GM21576 (cell line): ENCODE results near the gene SOX5.
"Not testable (repeated sequence)": the region's sequence is repeated elsewhere in the genome, so short reads cannot be mapped to it uniquely, and the experiment has no call there.

Source experiments
- ATAC-seq: cut with Tn5 transposase; IDR thresholded peaks from one replicate; pipeline ENCODE4 v1.9.1; 2021; ENCODE audit warnings: mild to moderate bottlenecking, moderate library complexity; ENCODE audit not compliant: unreplicated experiment

Gene SOX5

GRCh38 chr12:23555180-23555824, 394.2 kb downstream of the SOX5 start:
- no peak for ATAC-seq

- ATAC-seq: no peak
These were observed 397.1 kb downstream of the SOX5 start for GRCh38 chr12:23552417-23552816.

- no peak for ATAC-seq
These were observed 398.7 kb downstream of the SOX5 start for GRCh38 chr12:23550753-23551152.

- ATAC-seq: no peak
These were observed 400.7 kb downstream of the SOX5 start for GRCh38 chr12:23548742-23549141.

- ATAC-seq: no peak
These were observed 402.7 kb downstream of the SOX5 start for GRCh38 chr12:23546756-23547155.

- no peak for ATAC-seq
These were observed 405.7 kb downstream of the SOX5 start for GRCh38 chr12:23543767-23544166.

- no peak for ATAC-seq
These were observed 407.3 kb downstream of the SOX5 start for GRCh38 chr12:23542187-23542586.

- ATAC-seq: no peak
These were observed 408.9 kb downstream of the SOX5 start for GRCh38 chr12:23540572-23540971.

- peak; percentile 87 for ATAC-seq
These were observed 413.2 kb downstream of the SOX5 start for GRCh38 chr12:23536293-23536692.

GRCh38 chr12:23535441-23535840, 414.0 kb downstream of the SOX5 start:
- ATAC-seq: no peak

- no peak for ATAC-seq
These were observed 415.3 kb downstream of the SOX5 start for GRCh38 chr12:23534196-23534595.

- no peak for ATAC-seq
These were observed 415.8 kb downstream of the SOX5 start for GRCh38 chr12:23533699-23534098.

- no peak for ATAC-seq
These were observed 416.2 kb downstream of the SOX5 start for GRCh38 chr12:23533265-23533664.

- no peak for ATAC-seq
These were observed 421.2 kb downstream of the SOX5 start for GRCh38 chr12:23528316-23528715.

GRCh38 chr12:23525450-23526072, 423.9 kb downstream of the SOX5 start:
- ATAC-seq: no peak

- no peak for ATAC-seq
These were observed 426.1 kb downstream of the SOX5 start for GRCh38 chr12:23523339-23523738.

- not testable (repeated sequence) for ATAC-seq
These were observed 430.0 kb downstream of the SOX5 start for GRCh38 chr12:23519444-23519843.

GRCh38 chr12:23515785-23516184, 433.7 kb downstream of the SOX5 start:
- not testable (repeated sequence) for ATAC-seq

- no peak for ATAC-seq
These were observed 439.0 kb downstream of the SOX5 start for GRCh38 chr12:23510484-23510883.

- not testable (repeated sequence) for ATAC-seq
These were observed 439.6 kb downstream of the SOX5 start for GRCh38 chr12:23509832-23510231.

- not testable (repeated sequence) for ATAC-seq
These were observed 441.7 kb downstream of the SOX5 start for GRCh38 chr12:23507785-23508184.

- ATAC-seq: not testable (repeated sequence)
These were observed 443.7 kb downstream of the SOX5 start for GRCh38 chr12:23505736-23506135.
